DMS53 treated with DMSO at 0.1 percent for 48 hours (cell line): ENCODE data around the gene DNAH9.
A peak's percentile ranks its signal among the peaks of the same experiment; 100 is the strongest.
"Not testable (repeated sequence)": the region's sequence is repeated elsewhere in the genome, so short reads cannot be mapped to it uniquely, and the experiment has no call there.

ENCODE experiments used
- DNase-seq: peaks from one replicate; lab custom pipeline; 2025; ENCODE audit not compliant: unreplicated experiment; lab: John Stamatoyannopoulos, UW

DNAH9 gene

GRCh38 chr17:11901931-11902330 is 303.7 kb downstream of the DNAH9 start:
- no peak for DNase-seq

- no peak for DNase-seq
These were observed 310.5 kb downstream of the DNAH9 start for GRCh38 chr17:11908711-11909146.

GRCh38 chr17:11909348-11909747 is 311.1 kb downstream of the DNAH9 start:
- DNase-seq: no peak

DNA sequence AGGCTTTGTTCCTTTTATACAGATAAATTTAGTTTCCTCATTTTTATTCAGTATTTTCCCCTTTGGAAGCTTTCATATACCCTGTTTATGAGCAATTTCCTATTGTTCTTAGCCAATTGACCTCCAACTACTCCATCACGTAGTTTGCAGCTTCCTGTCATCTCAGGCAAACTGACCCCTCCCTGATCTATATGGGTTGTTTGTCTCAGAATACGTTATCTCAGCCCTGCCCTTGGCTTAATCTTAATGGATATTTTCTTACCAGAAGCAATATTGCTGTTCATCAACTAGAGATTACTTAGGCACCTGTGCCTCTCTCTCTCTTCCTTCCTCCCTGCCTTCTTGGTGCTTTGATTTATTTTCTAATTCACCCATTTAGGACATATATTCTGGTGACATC is 317.8 kb downstream of the DNAH9 start:
- no peak for DNase-seq

DNA sequence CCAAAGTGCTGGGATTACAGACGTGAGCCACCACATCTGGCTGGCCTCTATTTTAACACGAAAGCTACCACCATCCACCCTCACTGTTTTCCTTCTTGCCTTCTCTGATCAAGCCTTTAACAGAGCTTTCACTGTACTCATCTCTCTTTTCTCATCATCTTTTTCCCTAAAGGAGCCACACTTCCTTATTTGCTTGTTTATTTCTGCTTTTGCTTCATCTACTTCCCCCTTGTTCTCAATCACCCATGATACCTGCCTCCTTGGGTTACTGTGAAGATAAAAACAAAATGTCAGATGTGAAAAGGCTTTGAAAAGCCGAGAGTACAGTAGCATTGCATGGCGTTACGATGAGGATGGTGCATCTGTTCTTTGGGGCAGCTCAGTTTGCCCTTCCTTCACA is 319.1 kb downstream of the DNAH9 start:
- DNase-seq: no peak

- DNase-seq: no peak
These were observed 323.0 kb downstream of the DNAH9 start for GRCh38 chr17:11921296-11921695.

DNA sequence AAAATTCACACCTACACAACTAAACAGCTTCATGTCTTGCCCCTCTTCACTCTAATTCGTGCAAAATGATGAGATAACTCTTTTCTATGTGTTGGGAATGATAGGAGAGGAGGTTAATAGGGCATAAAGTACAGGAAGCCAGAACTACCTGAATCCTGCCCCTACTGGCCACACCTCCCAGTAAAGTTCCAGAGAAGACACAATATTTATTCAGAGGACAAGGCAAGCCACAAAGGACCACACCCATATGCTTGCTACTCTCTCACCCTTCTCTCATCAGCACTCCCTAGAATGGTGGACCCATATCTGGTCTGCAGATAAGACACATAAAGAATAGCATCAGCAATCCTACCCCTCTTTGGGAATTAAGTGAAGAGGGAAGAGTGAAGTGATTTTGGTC is 324.4 kb downstream of the DNAH9 start:
- DNase-seq: no peak

GRCh38 chr17:11924076-11924475 is 325.8 kb downstream of the DNAH9 start:
- DNase-seq: no peak

GRCh38 chr17:11925262-11926021 is 327.2 kb downstream of the DNAH9 start:
- DNase-seq: no peak

DNA sequence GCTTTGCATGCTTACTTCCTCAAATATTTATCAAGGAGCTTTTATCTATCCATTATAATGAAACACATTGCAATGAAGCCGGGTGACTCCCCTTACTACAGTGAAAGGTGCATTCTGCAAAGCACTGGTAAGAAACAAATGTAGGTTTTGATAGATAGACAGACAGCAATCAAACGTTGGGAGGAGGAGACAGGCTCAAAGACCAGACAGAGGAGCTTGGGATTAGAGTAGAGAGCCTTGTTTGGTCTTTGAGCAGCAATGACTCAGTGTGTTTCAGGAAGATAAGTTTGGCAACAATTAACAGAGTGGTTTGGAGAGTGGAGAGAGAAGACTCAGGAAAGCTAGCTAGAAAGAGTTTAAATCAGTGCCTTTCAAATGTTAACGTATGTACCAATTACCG is 330.2 kb downstream of the DNAH9 start:
- DNase-seq: no peak

DNA sequence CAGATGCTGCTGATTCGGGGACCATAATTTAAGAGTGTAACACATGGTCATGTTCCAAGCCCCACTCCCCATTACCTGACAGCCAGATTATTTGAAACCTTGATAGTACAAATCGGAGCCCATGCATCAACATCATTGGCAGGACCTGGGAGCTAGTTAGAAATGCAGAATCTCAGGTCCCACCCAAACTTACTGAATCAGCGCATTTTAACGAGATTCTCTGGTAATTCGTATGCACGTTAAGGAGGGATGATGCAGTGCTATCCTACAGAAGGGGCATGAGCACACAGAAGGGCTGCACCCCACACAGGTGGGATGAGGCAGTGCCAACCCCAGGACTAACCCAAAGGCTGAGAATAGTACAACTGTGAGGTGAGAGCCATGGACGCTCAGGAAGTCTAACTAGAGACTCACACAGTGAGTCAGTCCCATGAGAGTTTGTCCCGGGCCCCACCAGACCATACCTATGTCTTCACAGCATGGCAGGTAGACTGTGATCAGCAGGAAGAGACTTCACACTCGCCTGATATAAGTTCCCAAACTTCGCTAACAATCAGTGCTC is 334.1 kb downstream of the DNAH9 start:
- DNase-seq: no peak

DNA sequence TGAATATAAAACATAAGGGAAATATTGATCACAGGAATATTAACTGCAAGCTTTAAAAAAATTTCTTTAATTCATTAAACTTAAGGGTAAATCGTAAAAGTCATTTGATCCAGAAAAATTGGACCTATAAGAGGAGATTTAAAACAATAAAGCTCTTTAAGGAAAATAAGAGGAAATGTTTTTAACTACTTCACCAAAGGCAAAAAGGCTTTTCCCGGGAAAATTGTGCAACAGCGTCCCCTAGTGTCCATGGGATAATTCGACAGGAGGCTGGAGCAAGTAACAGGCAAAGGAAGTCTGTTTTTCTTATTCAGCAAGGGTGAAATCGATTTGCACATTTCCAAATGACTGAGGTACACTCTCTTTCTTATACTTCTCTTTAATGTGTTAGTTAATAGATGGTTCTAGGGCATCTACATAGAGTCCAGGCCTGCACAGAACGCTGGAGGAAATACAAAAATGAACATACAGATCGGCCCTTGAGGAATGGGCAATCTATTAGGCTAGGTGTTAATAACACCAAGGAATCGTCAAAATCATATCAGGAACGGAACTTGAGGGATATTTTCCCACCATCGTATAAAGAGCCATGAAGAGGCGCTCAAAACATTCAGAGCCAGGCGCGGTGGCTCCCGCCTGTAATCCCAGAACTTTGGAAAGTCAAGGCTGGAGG is 337.6 kb downstream of the DNAH9 start:
- DNase-seq: peak; percentile 2

DNA sequence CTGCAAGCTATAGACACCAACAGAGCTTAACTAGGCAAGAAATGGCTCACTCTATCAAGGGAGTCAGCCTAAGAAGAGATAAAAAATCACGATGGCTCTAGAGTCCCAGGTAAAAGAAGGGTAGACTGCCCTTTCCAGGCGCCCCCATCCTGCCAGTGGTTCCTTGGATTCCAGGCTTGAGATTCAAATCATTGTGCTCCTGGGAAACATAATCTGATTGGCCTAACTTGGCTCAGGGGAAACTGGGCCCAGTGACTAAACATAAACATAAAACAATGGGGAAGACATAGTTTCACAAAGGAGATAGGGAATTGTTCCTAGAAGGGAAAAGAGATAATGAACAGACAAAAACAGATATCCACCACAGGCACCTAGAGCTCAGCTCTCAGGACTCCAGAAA is 342.6 kb downstream of the DNAH9 start:
- no peak for DNase-seq

DNA sequence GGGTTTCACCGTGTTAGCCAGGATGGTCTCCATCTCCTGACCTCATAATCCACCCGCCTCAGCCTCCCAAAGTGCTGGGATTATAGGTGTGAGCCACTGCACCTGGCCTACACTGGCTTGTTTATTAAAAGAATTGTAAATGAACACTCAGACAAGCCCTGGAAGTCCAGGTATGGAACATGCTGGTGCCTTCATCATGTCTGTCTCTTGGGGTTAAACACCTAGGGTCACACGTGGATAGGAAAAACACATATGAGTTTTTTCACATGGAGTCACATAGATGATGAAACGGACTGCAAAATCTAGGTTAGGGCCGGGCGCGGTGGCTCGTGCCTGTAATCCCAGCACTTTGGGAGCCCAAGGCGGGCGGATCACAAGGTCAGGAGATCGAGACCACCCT is 344.8 kb downstream of the DNAH9 start:
- not testable (repeated sequence) for DNase-seq

GRCh38 chr17:11943759-11944347 is 345.6 kb downstream of the DNAH9 start:
- DNase-seq: no peak

- DNase-seq: no peak
These were observed 346.3 kb downstream of the DNAH9 start for GRCh38 chr17:11944587-11944986.

GRCh38 chr17:11948789-11949188 is 350.5 kb downstream of the DNAH9 start:
- no peak for DNase-seq

DNA sequence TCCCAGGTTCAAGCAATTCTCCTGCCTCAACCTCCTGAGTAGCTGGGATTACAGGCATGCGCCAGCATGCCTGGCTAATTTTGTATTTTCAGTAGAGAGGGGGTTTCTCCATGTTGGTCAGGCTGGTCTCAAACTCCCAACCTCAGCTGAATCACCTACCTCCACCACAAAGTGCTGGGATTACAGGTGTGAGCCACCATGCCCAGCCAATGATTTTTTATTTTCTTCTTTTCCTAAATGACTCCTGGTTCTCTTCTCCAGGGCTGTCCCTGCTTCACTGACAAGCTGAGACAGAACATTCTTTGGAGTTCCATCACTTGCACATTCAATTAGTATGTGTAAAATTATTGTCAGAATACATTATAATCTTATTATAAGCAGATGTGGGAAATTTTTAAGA is 351.3 kb downstream of the DNAH9 start:
- not testable (repeated sequence) for DNase-seq

GRCh38 chr17:11950771-11951519 is 352.7 kb downstream of the DNAH9 start:
- DNase-seq: no peak

- DNase-seq: no peak
These were observed 354.3 kb downstream of the DNAH9 start for GRCh38 chr17:11952610-11953009.

DNA sequence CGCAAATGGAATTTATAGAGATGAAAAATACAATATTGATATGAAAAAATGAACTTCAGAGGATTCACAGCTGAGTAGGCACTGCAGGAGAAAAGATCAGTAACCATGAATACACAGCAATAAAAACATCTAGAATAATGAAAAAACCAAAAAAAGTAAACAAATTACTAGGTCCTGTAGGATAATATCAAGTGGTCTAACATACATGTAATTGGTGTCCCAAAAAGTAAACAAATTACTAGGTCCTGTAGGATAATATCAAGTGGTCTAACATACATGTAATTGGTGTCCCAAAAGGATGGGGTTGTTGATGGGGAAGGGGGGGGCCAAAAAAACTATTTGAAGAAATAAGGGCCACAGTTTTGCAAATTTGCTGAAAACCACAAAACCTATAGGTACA is 355.7 kb downstream of the DNAH9 start:
- DNase-seq: no peak
